ENCODE measurements around the gene BLOC1S1.

Gene BLOC1S1

DNA sequence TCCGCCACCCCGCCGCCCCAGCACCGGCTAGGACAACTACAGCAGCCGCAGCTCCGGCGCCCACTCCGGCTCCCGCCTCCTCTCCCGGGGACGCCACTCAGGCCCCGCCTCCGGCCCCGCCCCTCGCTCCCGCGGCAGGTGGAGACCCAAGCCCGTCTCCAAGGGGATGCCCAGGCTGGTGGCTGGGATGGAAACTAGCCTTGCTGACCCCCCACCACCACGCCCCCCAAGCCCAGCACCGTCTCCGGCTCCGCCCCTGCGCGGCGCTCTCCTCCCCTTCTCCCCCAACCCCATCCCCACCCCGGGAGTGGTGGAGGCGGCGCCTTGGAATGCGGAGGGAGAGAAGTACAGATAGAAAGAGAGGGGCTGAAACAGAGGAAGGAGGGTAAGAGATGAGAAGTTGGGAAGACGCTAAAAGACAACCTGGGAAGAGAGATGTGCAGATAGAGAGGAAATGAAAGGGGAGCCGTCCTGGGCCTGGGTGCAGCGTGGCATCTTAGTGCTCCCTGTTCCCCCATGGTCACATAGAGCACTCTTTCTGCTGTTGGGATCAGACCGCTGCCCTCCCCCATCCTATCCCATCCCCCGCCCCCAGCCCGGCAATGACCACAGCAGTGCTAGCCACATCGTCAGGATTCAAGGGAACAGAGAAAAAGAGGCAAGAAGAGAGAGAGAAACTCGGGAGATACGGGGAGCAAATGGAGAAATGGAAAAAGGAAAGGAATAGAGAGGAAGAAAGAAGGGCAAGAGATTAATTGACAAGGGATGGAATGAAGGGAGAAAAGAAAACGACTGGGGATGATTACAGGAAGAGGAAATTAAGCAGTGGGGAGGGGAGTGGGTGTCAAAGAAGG, 7.8 kb upstream of the BLOC1S1 start, which contains the start of gene ITGA7:
ITGA7 (minus strand) TSS at position 64 of the 854 bp plus-strand sequence. CDS start 222 bp downstream, outside the sequence.
- peak; percentile 62 for DNase-seq

DNA sequence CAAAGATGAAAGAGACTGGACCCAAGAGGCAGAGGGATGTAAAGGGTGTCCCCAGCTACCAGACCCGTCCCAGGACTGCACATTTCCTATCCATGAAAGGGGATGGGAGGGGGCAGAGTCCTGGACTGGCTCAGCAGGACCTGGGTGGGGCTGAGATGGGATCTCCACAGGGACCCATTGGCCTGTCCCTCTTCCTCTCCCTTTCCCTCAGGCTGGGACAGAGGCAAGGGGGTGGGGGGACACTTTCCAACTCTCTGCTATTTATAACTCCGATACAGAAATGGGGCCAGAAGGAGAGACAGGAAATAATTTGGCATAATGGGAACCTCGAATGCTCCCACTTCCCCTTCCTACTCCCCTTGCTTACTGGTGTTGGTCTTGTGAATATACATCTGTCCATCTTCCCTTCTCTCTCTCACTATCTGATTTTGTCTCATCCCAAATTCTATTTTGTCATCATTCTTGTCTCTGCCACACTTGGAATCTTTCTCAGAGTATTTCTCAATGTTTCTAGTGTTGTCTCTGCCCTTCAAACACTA, 7.1 kb upstream of the BLOC1S1 start:
- DNase-seq, result no peak

DNA sequence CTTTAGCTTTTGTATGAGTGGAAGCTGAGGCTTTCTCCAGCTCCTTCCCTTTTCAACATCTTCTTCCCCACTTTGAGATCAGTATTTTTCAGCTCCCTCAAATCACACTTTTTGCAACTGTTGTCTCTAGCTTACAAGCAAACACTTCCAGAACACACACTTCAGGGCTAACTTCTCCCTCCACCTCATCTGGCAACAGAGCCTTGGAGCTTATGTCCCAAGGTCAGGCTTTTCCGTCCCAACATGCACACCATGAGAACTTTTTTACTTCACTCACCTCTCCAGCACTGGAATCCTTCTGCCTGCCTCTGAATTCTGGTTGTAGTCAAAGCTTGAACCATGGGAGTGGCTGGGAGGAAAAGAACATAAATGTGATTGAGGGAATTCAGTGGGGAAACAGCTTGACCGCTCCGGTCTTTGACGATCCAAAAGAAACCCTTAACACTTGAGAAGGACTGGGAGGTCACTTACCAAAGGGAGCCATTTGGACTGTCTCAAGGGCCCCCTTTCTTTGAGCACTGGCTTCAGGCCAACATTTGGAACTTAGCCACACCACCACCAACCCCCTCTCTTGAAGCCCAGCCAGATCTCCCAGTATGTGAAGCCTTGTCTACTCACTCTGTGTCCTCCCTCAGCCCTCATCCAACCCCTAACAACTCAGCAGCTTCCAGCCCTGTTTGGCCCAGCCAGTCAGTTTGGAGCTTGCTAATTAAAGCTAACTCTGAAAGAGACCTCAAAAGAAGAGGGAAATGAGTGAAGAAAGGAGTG, 3.9 kb upstream of the BLOC1S1 start:
- peak; percentile 28 for DNase-seq

DNA sequence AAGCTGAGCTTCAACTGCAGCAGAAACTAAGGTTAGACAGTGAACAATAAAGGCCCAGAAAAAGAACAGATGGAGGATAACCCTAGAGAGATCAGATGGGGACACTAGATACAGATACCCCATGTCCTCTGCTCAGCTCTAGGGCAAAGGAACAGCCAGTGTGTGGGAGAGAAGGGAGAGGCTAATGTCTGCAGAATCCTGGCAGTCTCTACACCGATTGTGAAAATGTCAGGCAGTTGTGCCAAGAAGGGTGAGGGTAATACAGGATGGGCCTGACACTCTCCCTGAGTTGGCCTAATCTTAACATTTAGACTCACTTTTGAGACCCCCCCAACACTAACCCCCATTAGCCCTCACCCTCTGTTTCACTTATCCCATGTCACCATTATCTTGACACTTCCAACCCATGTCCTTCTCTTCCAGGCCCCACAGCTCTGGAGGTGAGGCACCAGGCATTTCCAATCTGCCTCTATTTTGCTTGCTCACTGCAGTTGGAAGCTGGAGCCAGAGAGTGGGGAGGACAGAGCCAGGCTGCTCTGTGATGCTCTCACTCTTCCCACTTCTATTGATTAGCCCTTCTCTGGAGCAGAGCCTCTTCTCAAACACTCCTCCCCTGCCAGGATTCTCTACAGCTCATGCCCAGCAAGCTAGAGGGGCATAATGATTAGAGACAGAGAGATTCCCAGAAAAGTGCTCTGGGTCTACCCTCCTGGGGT, 3.0 kb upstream of the BLOC1S1 start:
- no peak for DNase-seq

DNA sequence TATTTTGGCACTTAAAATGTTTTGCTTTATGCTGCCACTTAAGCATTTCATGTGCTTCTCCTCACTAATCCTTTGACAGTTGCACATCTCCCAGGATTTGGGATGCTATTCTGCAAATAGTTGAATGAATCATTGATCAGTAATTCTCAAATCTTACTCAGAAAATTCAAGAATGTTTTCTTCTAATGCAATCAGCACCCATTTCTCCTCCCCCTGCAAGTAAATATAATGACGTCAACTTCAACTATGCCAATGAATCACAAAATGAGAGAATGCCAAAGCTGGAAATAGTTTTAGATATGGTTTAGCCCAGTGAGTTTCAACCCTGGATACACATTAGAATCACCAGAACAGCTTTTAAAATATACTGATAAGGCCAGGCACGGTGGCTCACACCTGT, 2.1 kb upstream of the BLOC1S1 start:
- DNase-seq, result no peak

DNA sequence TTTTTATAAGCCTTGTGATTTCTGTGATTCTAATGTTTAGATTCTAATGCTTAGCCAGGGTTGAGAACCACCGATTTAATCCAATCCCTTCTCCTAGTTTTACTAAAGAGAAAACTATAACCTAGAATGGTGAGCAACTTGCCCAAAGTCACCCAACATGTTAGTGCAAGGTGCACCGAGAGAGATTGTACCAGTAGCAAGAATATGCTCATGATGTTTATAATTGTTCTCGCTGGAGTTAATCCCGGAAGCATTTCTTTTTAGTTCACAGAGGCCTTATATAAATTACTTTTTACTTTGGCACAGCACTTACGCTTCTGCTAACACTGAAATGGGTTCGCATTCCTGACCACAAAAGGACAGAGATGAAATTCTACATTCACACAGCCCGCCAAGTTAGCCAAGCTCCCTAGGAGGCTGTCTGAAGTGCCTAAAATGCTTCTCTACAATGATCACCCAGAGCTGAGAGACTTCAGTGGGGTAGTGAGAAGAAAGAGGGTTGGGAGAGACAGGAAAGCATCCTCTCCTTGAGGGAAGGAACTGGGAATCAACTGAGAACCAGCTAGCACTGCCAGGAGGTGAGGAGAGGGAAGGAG, 579 bp upstream of the BLOC1S1 start:
- no peak for DNase-seq

DNA sequence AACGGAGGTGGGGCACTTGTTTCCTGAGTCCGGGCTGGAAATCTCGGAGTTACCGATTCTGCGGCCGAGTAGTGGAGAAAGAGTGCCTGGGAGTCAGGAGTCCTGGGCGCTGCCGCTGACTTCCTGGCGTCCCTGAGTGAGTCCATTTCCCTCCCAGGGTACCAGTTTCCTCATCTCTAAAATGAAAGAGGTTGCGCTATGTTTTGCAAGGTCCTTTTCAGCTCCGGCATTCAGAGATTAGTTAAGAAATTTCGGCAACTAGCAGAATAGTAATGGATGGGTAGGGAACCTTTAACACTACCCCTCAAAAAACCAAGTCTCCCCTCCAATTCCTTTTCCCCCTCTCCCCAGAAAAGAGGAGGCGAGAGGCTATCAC, 724 bp downstream of the BLOC1S1 start:
- DNase-seq, result no peak

DNA sequence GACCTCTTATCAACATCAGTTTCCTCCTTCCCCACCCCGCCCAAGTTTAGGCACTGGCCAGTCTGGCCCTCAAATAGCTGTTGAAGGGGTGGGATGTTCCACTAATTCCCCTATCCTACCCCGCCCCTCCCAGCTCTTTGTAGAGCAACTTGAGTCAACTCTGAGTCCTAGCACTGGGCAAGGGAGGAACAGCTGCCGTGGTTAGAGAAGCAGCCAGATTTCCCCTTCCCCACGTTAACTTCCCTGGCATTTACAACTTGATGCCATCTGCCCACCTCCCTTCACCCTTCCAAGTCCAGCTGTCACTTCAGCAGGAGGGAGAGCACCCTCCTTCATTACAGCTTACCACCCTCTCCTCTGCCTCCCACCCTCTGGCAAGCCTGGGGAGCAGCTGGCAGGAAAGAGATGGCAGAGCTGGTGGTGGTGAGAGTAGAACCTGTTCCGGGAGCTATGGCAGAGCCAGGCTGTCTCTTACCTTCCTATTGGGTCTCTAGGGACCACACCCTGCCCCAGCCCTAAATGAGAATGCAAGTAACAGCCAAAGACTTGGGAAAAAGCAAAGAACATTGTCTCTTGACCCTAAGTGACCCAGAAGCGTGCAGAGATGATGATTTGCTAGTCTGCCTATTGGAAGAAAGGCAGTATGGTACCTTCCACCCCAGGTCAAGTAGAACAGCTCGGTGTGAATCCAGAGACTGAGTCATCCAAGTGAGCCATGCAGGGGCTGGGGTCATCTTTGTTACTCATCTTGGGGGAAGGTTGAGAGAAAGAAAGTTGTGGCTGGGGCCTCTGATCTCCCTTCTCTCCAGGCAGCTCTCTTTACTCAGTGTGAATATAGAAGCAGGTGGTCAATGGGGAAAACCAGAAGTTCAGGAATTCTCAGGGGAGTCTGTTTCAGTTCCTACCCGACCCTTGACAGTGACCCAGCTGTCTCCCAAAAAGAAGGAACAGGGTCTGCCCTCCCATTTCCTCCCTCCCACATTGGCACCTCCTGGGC, 1.5 kb downstream of the BLOC1S1 start:
- peak; percentile 15 for DNase-seq

DNA sequence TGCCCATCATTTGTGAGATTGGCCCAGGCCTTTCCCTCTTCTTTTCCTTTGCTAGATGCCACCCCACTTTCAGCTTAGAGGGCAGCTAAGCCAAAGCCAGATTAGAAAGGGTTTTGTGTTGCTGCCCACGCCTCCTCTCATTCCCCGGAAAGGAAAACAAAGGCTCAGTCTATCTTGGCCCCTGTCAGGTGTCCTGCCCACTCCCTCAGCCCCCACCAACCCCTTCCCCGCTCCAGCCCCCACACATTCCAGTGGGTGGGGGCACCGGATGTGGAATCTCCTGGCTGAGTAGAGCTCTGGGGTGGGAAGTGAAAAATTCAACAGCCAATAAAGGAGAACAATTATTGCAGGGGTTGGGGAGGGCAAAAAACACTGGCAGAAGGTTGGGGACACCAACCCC, 2.2 kb downstream of the BLOC1S1 start:
- no peak for DNase-seq

DNA sequence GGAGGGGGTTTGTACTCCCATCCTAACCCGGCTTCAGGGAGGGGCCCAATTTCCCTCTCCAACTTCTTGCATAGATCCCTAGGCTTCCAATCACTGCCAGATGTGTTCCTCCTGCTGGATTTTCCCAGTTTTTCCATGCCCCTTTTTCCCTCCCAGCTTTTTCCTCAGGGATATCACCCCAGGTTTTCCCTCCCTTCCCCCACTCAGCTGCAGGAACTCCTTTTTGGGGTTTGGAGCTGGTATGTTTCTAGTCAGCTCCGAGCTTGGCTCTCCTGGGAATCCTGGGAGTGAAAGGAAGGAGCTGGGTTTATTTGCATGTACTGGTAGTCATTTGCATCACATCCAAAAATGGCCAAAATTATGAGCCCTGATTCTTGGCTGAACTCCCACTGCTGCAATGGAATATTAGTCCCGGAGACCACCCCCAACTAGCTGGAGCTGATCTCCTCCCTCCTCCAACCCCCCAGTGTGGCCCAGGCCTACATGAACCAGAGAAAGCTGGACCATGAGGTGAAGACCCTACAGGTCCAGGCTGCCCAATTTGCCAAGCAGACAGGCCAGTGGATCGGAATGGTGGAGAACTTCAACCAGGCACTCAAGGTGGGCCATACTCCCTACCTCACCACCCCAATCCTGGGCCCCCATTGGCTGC, 2.9 kb downstream of the BLOC1S1 start:
- no peak for DNase-seq

DNA sequence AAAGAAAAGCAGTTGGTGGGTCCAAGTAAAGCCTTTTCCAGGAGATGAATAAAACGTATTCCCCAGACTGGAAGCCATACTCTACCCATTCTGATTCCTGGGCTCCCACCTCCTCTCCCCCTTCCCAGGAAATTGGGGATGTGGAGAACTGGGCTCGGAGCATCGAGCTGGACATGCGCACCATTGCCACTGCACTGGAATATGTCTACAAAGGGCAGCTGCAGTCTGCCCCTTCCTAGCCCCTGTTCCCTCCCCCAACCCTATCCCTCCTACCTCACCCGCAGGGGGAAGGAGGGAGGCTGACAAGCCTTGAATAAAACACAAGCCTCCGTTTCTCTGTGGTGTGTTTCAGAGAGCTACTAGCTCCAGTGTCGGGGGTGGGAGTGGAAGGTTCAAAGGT, 3.5 kb downstream of the BLOC1S1 start:
- no peak for DNase-seq

DNA sequence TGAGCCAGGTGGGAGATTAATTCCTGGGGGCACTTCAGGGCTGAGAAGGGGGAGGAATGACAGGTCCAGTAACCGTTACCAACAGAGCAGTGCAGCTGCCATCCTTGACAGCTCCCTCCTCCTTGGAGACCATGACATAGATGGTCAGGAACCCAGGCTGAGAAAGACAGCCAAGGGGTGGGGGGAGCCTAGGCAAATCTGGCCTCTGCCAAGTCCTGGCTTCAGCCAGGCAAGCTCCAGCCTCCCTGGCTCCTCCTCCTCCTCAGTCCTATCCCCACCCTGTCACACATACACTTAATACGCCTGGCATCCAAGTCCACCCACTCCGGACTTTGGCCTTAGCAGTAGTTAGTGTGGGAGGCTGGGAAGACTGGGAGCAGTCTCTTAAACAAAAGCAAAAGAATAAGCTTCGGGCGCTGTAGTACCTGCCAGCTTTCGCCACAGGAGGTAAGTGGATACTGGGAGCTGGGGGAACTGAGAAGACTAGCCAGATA, 4.3 kb downstream of the BLOC1S1 start, which contains the start of gene RDH5:
RDH5 (plus strand) TSS at position 323 of the 494 bp plus-strand sequence. CDS start 792 bp downstream, outside the sequence.
- peak; percentile 13 for DNase-seq

DNA sequence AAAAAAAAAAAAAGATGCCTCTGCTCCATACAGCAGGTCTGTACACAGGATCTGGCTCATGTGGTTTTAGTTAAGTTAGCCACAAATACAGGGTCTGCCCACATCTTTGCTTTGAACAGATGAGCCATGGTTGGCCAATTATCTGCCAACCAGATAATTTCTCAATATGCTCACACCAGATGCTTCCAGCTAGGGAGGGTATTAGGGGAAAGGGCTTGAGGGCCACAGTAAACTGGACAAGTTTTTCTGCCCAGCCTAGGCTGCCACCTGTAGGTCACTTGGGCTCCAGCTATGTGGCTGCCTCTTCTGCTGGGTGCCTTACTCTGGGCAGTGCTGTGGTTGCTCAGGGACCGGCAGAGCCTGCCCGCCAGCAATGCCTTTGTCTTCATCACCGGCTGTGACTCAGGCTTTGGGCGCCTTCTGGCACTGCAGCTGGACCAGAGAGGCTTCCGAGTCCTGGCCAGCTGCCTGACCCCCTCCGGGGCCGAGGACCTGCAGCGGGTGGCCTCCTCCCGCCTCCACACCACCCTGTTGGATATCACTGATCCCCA, 5.1 kb downstream of the BLOC1S1 start:
- DNase-seq, result peak; percentile 21

DNA sequence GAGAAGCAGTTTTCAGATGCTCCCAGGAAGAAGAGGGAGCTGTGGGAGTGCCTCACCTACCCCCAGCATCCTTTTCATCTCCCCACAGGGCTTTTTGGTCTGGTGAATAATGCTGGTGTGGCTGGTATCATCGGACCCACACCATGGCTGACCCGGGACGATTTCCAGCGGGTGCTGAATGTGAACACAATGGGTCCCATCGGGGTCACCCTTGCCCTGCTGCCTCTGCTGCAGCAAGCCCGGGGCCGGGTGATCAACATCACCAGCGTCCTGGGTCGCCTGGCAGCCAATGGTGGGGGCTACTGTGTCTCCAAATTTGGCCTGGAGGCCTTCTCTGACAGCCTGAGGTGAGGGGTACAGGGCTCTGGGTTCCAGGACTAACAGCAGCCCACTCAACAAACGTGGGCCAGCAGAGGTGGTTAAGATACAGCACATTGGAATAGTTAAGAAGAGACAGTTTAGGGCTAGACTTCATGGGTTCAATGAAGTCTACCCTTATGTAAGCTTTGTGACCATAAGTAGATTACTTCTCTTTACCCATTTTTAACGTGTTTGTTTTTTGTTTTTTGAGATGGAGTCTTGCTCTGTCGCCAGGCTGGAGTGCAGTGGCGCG, 5.9 kb downstream of the BLOC1S1 start:
- no peak for DNase-seq

DNA sequence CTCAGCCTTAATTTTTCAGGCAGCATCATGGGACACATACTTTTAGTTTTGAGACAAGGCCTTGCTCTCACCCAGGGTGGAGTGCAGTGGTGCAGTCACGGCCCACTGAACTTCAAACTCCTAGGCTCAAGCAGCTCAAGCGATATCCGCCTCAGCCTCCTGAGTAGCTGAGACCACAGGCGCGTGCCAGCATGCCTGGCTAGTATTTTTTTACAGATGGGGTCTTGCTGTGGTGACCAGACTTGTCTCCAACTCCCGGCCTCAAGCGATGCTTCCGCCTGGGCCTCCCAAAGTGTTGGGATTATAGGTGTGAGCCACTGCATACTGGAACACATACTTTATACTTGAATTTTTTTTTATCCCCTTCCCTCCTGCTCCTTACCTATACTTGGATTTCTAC, 7.1 kb downstream of the BLOC1S1 start:
- DNase-seq, result no peak

DNA sequence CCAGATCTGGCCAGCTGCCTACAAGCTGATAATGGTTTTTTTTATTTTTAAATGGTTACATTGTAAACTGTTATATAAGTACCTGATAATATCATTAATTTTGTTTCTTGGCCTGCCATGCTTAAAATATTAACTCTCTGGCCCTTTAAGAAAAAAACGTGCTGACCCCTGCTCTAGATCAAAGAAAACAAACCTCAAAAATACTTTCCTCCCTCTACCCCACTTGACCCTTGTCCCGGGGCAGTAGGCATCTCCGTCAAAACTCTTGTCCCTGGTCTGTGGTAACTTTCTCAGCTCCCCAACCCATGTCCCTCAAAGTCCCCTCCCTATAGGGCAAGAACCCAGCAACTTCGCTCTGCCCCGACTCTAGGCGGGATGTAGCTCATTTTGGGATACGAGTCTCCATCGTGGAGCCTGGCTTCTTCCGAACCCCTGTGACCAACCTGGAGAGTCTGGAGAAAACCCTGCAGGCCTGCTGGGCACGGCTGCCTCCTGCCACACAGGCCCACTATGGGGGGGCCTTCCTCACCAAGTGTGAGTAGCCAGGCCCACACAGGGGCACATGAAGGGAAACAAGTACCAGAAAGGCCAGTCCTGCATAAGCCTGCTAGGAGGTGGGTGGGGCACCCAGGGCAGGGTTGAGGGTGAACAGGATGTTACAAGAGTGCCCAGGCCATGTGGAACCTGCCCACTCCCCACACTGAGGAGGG, 7.8 kb downstream of the BLOC1S1 start:
- DNase-seq, result no peak

DNA sequence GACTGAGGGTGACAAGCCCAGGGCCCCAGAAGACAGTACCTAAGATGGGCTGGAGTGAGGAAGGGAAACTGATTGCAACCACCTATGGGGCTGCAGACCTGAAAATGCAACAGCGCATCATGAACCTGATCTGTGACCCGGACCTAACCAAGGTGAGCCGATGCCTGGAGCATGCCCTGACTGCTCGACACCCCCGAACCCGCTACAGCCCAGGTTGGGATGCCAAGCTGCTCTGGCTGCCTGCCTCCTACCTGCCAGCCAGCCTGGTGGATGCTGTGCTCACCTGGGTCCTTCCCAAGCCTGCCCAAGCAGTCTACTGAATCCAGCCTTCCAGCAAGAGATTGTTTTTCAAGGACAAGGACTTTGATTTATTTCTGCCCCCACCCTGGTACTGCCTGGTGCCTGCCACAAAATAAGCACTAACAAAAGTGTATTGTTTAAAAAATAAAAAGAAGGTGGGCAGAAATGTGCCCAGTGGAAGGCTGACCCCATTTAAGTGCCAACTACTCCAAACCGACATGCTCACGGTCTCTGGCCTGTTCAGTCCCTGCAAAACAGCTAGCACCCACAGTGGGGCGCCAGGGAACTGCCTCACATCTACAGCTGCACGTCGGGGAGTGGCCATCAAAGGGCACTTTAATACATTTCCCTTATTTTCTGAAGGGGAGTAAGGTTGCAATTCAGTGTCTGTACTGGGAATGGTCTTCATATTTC, 8.5 kb downstream of the BLOC1S1 start:
- peak; percentile 17 for DNase-seq

DNA sequence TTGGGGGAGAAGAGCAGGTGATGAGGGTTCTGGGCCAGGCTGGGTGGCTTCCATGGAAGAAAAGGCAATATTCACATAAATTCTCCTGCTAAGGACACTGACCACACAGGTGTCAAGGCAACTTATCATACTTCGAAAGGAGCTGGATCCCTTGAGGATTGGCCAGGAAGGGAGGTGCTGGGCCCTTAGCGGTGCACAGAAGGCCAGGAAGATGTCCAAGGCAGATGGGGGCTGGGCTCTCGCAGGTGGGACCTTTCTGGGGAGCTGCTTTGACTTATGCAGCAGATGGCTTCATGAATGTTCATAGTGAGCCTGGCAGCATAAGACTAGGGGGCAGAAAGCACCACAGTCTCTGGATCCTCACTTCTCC, 9.1 kb downstream of the BLOC1S1 start:
- DNase-seq, result no peak
